Neural progenitor cell (in vitro differentiated cells): ENCODE measurements around the gene GALK2.

ENCODE experiments used
- CTCF ChIP-seq: fragments of 200-600 bp; sonication (generic); IDR thresholded peaks from 2 replicates; pipeline ENCODE4 v1.5.1; 2017; ENCODE audit warnings: antibody characterized with exemption, mild to moderate bottlenecking
- EZH2 ChIP-seq: fragments of 200-600 bp; sonication (generic); IDR thresholded peaks from 2 replicates; pipeline ENCODE4 v1.6.1; 2017; ENCODE audit warnings: antibody characterized with exemption, mild to moderate bottlenecking, moderate library complexity

GRCh38 chr15:49187549-49188245, 17.6 kb downstream of the GALK2 start:
- no peak for TF ChIP-seq CTCF
- no peak for TF ChIP-seq EZH2
